ENCODE measurements around the gene MYH15.
A peak's percentile ranks its signal among the peaks of the same experiment; 100 is the strongest.
"Not testable (repeated sequence)": the region's sequence is repeated elsewhere in the genome, so short reads cannot be mapped to it uniquely, and the experiment has no call there.

Gene MYH15

DNA sequence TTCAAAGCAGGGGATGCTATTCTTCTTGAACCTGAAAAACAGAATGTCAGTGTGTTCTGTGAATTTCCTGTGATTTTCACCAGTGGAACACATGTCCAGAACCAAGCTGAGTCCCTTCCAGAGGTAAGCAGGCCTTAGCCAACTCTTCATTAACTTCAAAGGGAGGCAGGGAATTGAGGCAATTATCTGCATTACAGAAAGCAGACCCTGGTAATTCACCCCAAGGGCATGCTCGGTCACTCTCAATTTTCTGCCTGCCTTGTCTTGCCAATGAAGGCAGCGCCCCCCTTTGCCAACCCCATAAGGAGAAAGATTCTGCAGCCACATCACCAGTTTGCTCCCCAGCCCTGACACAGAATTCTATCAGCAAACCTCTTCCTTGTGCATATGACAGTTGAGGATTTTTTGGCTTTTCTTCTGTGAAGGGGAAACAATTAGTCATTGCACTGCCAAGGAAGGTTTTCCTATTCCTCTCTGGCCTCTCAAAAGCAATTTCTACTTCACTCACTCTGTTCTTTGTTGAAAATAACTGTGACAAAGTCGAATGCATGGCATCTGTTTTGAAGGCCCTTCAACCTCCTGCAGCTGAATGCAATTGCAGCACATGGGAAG is 128.8 kb downstream of the MYH15 start:
- ATAC-seq, result no peak

DNA sequence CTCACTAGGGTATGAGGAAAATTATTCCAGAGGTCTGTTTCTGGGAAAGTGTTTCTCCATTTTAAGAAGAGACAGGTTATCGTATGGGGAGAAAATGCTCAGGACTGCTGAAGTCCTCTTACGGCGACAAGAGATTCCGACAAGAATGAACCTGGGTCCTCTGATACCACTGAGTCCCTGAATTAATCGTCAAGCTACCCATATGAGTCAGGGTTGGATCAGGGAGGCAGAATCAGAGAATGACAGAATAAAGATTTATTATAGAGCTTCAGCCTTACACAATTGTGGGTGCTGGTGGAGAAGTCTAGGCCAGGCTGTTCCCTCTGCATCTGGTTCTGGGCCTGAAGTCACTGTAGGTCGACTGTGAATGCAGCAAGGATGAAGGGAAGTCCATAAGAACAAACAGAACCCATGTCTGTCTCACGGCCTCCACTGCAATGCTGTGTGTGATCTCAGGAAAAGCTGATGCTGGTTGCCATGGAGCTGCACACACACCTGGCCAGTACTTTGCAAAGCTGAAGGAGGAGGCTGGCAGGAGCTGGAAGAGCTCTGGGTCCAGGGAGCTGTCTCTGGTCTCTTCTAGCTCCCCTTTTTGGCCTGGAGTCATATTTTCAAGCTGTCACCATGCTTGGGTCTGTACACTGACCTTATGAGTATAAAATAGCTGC is 130.1 kb downstream of the MYH15 start:
- no peak for ATAC-seq

GRCh38 chr3:108378952-108379342 is 131.4 kb downstream of the MYH15 start:
- not testable (repeated sequence) for ATAC-seq

DNA sequence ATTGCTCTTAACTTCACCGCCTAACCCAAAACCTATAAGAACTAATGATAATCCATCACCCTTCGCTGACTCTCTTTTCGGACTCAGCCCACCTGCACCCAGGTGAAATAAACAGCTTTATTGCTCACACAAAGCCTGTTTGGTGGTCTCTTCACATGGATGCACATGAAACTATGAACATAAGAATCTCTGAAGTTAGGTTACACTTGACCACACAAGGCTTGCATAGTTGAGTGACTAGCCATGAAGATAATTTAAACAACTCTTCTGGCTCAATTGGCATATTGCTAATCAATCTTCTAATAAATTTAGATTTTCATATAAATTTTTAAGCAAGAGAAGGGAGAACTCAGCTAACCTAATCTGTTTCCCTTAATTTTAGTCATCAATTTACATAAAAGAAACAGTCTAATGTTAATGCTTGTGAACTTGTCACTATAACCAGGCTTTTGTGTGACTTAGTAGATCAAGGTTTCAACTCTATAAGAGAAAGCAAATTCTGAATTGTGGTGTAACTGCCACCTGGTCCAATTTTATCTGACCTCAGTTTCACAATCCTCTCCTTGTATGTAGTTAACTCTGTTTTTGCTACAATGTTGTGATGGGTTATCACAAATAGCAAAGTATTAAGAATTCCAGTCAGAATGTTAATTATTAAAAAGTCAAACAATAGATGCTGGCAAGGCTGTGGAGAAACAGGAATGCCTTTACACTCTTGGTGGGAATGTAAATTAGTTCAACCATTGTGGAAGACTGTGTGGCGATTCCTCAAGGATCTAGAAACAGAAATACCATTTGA is 132.0 kb downstream of the MYH15 start:
- ATAC-seq, result no peak

DNA sequence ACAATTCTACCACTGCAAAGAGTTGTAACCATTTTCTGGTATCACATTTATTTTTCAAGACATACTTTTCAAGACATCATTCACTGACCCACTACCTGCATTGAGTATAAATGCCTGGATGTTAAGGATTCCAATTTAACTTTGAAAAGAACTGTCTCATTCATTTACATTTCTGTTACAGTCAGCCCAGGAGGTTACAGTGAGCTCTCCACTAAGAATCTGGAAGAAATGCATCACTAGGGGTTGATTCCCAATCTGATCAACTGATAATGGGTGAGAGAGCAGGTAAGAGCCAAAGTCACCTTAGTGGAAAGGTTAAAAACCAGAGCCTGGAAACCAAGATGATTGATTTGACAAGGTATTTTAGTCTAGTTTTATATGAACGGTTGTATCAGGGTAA is 133.0 kb downstream of the MYH15 start:
- ATAC-seq, result no peak

- ATAC-seq, result no peak
Measured at GRCh38 chr3:108376026-108376425, 134.4 kb downstream of the MYH15 start.

DNA sequence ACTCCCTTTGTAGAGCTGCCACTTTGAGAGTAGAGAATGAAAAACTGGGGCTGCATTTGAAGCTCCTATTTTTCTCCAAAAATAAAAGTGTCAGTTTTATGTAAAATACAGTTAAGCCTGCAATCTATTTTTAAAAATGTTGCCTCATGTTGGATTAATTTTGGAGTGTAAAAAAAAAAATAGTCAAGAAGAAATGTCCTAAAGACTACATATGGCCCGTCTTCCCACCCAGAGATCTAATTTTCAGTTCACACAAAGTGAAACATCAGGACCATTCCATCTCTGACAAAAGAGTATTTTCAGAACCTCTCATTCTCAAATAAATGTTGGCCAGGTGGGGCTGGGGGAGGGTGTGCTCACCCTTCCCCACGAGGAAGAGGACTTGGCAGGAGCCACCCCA is 151.4 kb downstream of the MYH15 start:
- ATAC-seq, result no peak

DNA sequence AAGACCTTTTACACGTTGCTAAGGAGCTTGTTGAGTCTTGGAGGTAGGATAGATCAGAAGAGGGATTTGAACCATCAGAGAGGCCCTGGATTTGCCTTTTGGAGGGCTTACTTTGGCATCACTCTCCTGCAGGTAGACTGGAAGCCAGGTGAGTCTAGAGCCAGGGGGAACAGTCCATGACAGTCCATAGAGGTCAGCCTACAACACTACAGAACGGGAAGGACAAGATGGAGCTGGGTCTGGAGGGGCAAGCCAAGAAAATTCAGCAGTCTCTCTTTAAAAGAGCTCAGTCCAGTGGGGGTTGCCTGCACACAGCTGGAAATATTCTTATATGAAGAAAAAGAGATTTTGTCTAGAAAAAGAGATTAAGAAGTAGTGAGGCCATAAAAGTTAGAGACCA is 153.4 kb downstream of the MYH15 start:
- no peak for ATAC-seq

DNA sequence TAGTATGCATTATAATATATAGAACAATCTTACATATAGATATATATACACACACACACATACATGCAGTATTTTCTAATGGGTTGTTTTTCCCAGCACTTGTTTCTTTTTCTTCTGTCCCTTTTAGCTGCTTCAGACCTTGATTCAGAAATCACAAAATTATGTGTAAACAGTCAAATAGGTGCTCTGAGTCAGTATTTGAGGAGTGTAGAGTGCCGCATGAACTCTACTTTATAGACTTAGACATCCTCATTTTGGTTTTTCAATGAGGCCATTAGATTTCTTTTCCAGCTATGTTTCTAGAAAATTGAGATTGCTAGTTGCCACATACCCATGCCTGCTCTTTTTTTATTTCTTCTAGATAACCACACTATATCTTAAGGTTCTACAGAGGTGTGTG is 155.8 kb downstream of the MYH15 start:
- no peak for ATAC-seq

- no peak for ATAC-seq
Measured at GRCh38 chr3:108352176-108352575, 158.2 kb downstream of the MYH15 start.

GRCh38 chr3:108346301-108347227 is 163.8 kb downstream of the MYH15 start:
- no peak for ATAC-seq

DNA sequence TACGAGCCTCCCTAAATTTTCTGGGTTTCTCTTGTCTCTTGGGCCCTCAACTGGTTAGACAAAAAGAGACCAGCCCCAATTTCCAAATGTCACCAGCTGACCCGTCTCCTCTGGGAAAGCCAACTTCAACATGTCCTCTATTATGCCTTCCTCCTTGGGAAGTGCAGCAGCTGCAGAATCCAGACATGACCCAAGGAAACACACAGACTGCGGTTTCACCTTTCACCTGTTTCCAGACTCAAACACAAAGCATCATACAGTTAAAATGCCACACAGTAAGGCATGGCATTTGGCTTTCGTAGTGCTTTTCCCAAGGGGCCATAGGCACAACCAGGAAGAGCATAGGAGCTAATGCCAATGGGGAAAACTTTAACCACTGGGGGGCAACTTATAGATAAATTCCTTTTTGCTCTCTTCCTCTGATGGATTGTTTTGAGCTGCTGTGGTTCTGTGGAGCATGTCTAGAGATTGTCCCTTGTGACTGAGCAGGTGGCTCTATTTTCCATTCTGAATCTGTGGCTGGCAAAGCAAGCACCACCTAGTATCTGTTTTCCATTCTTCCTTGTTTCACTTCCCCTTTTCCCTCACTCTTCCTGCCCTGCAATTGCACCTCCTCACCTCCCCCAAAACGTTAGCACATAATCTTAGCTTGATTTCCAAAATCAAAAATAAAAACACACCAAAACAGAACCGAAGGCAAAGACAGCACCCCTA is 164.7 kb downstream of the MYH15 start:
- ATAC-seq, result no peak

GRCh38 chr3:108343491-108343890 is 166.9 kb downstream of the MYH15 start:
- no peak for ATAC-seq

GRCh38 chr3:108342837-108343486 is 167.4 kb downstream of the MYH15 start:
- ATAC-seq, result peak; percentile 60 to 78

- ATAC-seq, result no peak
Measured at GRCh38 chr3:108341911-108342310, 168.5 kb downstream of the MYH15 start.

GRCh38 chr3:108338901-108339545 is 171.4 kb downstream of the MYH15 start:
- no peak for ATAC-seq

- ATAC-seq, result no peak
Measured at GRCh38 chr3:108334701-108335100, 175.7 kb downstream of the MYH15 start.

GRCh38 chr3:108333961-108334360 is 176.4 kb downstream of the MYH15 start:
- ATAC-seq, result no peak

- ATAC-seq, result no peak
Measured at GRCh38 chr3:108331792-108332191, 178.6 kb downstream of the MYH15 start.

Measured in activated CD4-positive, CD25-positive, alpha-beta regulatory T cell treated with anti-CD3 and anti-CD28 coated beads, Interleukin-2, amount 50 U/mL, for 24 hours (primary cell).